HFF-Myc (cell line): ENCODE measurements around the gene SGIP1.

Source experiments
- DNase-seq: peaks from one replicate; pipeline ENCODE4 v3.0.0-alpha.2; 2011; ENCODE audit warnings: low read depth; ENCODE audit errors: extremely low read depth
- H3K4me3 ChIP-seq: replicated peaks from 2 replicates; pipeline ENCODE4 v1.5.1; 2011; ENCODE audit warnings: low read depth, mild to moderate bottlenecking, control low read depth, low read length
- TF ChIP-seq, protein P1 (sequence below): IDR thresholded peaks from 2 replicates; pipeline ENCODE4 v1.5.1; 2012; ENCODE audit warnings: mild to moderate bottlenecking, low read depth, low read length, control low read depth; ENCODE audit errors: missing control alignments

Gene SGIP1

DNA sequence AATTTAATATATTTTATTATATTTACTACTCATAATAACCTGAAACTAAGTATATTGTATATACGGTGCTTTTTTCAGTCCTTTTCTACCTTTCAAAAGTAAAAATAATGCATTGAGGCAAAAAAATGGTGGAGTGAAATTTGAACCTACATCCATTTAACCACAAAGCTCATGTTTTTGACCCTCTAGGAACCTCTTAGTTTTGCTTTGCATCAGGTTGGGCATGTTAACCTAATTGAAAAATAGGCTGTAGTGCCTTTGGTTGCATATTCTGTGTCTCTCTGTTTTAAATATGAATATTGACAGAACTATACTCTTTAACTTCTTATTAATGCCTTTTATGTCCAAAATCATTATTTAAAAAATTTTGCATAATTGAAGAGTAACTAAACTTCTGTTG, 3.8 kb downstream of the SGIP1 start:
- TF ChIP-seq, protein P1, sequence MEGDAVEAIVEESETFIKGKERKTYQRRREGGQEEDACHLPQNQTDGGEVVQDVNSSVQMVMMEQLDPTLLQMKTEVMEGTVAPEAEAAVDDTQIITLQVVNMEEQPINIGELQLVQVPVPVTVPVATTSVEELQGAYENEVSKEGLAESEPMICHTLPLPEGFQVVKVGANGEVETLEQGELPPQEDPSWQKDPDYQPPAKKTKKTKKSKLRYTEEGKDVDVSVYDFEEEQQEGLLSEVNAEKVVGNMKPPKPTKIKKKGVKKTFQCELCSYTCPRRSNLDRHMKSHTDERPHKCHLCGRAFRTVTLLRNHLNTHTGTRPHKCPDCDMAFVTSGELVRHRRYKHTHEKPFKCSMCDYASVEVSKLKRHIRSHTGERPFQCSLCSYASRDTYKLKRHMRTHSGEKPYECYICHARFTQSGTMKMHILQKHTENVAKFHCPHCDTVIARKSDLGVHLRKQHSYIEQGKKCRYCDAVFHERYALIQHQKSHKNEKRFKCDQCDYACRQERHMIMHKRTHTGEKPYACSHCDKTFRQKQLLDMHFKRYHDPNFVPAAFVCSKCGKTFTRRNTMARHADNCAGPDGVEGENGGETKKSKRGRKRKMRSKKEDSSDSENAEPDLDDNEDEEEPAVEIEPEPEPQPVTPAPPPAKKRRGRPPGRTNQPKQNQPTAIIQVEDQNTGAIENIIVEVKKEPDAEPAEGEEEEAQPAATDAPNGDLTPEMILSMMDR = no peak
- DNase-seq = no peak
- no peak overlapping the region for H3K4me3 ChIP-seq

- no peak for DNase-seq
- no peak overlapping the region for H3K4me3 ChIP-seq
- TF ChIP-seq, protein P1 = no peak
Measured at GRCh38 chr1:66539491-66539890, 5.5 kb downstream of the SGIP1 start.

GRCh38 chr1:66540434-66541032, 6.6 kb downstream of the SGIP1 start:
- TF ChIP-seq, protein P1 = no peak
- no peak for DNase-seq
- no peak overlapping the region for H3K4me3 ChIP-seq

DNA sequence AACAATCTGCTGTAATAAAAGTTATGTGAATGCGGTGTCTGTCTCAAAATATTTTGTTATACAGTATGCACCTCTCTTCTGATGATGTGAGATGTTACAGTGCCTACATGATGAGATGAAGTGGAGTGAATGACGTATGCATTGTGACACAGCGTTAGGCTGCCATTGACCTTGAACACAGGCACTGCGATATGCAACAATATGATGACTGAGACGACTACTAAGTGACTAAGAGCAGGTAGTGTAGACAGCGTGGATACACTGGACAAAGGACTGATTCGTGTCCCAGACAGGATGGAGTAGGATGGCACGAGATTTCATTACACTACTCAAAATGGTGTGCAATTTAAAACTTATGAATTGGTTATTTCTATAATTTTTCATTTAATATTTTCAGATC, 8.4 kb downstream of the SGIP1 start:
- H3K4me3 ChIP-seq = no peak overlapping the region
- no peak for DNase-seq
- TF ChIP-seq, protein P1 = no peak

DNA sequence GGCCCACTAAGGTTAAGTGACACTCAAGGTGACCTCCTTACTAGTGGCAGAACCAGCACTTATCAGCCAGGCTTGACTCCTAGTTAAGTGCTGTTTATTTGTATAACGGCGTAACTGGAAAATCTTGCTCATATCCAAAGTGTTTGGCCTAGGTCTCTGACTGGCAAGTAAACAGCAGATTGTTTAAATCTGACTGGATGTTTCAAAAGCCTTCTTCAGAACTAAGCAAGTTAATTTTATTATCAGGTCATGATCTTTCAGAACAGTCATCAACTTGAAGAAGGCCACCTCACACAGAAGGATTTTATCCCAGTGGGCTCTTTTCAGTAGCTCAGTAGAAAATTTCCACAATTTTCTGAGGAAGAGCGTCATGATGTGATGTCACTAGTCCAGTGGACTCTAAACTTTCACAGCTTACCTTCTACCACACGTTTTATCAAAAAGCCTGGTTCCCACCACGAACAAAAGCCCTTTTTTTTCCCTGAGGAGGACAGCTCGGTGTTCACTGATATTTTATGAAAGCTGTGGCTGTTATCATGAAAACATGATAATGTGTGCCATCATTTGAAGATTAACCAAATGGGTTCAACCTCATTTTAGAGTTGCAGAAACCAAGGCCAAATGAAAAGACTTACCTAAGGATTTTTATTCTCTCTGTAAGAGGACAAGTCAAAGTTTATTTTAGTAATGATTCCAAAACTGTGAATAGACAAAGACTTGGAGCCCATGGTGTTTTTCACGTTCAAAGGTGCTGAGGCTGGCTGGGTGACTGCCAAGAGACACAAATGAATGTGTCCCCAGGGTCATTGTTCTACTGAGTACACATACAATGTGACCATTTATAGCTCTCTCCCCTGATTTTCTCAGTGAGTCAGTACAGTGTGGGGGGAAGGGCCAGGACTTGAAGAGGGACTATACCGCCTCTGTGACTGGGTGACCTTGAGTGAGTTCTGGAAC, 9.1 kb downstream of the SGIP1 start:
- TF ChIP-seq, protein P1 = no peak
- no peak for DNase-seq
- H3K4me3 ChIP-seq = no peak overlapping the region

GRCh38 chr1:66546047-66546810, 12.3 kb downstream of the SGIP1 start:
- TF ChIP-seq, protein P1 = no peak
- DNase-seq = no peak
- no peak overlapping the region for H3K4me3 ChIP-seq
